Epithelial cell of prostate (primary cell): ENCODE results near the gene SYT2.
"Not testable (repeated sequence)": the region's sequence is repeated elsewhere in the genome, so short reads cannot be mapped to it uniquely, and the experiment has no call there.

ENCODE experiments used
- DNase-seq: peaks from one replicate; pipeline ENCODE4 v3.0.0-alpha.2; 2011; ENCODE audit warnings: low read depth, low spot score
- H3K27ac ChIP-seq: fragments of 450-650 bp; 2 replicates; pipeline ENCODE4 v1.5.1; 2017; ENCODE audit warnings: mild to moderate bottlenecking

Gene SYT2

DNA sequence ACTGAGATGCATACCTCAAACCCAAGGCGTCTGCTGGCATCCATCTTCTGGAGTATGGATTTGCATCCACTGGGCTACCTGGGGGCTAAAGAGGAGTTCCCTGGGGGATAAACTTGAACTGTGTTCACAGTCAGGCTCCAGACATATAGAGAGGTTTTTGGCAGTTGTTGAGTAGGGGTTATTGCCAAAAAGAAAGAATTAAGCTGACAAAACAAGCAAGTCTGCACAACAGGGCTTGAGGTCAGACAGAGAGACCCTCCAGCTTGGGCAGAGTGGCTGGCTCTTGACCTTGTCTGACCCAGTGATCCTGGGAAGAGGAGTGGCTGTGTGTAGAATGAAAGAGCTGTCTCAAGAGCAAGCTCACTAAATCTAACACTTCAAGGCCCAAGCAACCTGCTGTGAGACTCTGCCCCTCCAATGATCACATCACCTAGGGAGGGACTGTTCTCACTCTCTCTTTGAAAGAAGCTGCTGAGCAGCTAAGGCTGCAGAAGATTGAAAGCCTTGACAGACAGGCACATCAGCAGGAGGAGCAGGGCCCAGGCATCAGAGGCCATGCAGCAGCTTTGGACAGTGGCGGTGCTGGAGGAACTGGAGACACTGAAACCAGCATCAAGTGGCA, 61.5 kb downstream of the SYT2 start:
- H3K27ac ChIP-seq: no peak overlapping the region
- DNase-seq: no peak

GRCh38 chr1:202645097-202645476, 65.2 kb downstream of the SYT2 start:
- DNase-seq: no peak

GRCh38 chr1:202644219-202645096, 65.8 kb downstream of the SYT2 start:
- DNase-seq: no peak
- no peak overlapping the region for H3K27ac ChIP-seq

More at GRCh38 chr1:202645097-202645476, 65.2 kb downstream of the SYT2 start:
- H3K27ac ChIP-seq: no peak overlapping the region

- H3K27ac ChIP-seq: no peak overlapping the region
- DNase-seq: no peak
Observed at GRCh38 chr1:202643397-202644218, 66.6 kb downstream of the SYT2 start.

GRCh38 chr1:202642619-202643291, 67.5 kb downstream of the SYT2 start:
- no peak overlapping the region for H3K27ac ChIP-seq
- no peak for DNase-seq

DNA sequence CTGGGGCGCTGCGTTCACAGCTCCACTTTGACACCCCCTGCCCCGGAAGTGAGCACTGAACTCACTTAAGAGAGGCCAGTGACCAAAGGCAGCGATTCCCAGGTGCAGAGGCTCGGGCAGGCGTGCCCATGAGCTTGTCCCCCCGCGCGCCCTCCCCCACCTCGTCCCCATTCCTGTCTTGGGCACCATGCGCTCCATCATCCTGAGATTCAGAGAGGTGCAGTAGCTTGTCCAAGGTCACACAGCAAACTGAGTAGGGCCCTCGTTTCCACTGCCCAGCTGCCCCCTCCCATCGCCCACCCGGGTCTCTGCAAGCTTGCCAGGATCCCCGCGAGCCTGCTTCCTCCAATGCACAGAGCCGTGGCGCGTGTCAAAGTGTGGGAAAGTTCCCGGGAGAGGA, 68.0 kb downstream of the SYT2 start:
- no peak for DNase-seq
- no peak overlapping the region for H3K27ac ChIP-seq

DNA sequence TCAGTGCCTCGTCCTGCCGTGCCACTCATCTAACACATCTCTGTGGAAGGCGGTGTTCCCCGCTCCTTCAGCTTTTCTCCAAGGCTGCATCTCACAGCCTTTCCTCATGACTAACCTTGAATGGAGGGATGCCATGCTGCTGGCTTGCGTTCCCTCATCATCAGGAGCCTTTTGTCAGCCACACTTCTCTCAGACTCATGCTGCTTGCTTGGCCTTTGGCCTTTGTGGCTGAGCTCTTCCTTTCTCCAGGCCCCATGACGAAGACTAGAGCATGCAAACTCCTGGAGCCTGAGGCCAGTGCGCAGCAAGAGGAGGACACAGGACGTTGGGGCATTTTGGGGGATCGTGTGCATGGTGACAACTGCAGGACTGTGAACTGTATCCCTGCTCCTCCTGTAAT, 70.8 kb downstream of the SYT2 start:
- DNase-seq: no peak
- H3K27ac ChIP-seq: no peak overlapping the region

DNA sequence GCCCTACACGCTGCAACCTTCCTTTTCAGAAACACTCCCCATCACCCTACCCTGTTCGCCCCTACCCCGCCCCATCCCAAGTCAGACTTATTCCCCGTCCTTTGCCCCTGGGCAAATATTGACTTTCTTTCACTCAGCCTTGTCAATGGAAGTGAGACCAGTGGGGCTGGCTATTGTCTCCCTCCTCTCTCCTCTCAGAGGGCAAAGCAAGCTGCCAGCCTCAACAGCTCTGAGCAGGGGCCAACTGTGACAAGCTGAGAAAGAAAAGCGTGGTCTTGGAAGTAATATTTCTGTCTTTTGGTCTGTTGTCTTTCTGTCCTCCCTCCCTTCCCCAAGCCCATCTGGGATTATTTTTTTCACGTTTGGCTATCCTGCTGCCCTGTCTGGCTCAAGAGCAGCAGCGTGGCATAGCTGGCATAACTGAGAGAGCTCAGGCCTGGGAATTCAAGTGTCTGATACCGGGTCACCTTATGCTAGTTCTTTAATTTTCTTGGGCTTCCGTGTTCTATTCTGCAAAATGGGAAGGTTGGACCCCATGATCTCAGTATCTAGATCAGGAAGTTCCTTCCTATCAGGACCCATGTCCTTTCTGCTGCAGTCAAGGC, 71.5 kb downstream of the SYT2 start:
- DNase-seq: not testable (repeated sequence)

GRCh38 chr1:202638019-202638700, 72.1 kb downstream of the SYT2 start:
- no peak for DNase-seq
- H3K27ac ChIP-seq: no peak overlapping the region

More for the DNA sequence above, 71.5 kb downstream of the SYT2 start:
- H3K27ac ChIP-seq: not testable (repeated sequence)

DNA sequence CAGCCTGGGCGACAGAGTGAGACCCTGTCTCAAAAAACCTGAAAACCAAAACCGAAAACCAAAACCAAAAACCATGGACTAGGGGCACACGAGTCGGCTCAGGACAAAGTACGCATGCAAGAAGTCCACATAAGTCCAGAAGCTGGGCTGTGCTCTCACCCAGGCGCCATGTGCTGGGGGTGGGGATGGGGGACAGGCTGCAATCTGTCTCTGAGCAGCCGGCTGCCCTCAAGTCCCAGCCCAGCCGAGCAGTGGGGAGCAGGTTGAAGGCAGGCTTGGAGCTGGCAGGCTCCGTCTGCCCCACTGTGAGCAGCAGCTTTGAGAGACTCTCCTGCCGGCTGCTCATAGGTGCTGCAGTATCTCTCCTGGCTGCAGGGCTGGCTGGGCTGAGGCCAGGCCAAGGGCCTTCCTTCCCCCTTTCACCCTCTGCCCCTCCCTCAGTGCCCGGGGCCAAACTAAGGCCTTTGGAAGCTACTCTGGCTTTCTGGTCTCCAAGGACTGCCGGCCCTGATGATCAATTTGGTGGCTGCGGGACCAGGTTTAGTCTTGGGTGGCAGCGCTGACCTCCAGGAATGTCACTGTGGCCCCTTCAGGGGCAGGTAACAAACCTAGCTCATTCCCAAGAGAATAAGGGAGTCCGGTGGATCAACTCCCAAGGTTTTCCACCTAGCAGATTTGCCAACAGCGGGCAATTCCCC, 72.8 kb downstream of the SYT2 start:
- not testable (repeated sequence) for H3K27ac ChIP-seq, DNase-seq

DNA sequence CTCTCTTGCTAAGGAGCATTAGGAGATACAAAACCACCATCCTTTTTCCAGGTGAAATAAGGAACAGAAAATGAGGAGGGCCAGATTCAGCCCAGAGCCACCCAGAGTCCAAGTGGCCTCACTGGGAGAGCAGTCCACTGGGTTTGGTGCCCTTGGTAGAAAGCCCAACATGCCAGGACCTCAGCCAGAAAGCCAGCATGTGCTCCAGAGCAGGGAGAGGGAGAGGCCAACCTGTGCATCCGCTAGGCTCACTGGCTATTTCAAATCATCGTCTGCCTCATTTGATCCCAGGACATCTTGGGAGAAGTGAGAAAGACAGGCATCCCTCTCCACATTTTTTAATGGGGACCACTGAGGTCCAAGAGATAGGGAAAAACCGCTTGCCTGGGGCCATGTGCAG, 74.1 kb downstream of the SYT2 start:
- not testable (repeated sequence) for DNase-seq, H3K27ac ChIP-seq

DNA sequence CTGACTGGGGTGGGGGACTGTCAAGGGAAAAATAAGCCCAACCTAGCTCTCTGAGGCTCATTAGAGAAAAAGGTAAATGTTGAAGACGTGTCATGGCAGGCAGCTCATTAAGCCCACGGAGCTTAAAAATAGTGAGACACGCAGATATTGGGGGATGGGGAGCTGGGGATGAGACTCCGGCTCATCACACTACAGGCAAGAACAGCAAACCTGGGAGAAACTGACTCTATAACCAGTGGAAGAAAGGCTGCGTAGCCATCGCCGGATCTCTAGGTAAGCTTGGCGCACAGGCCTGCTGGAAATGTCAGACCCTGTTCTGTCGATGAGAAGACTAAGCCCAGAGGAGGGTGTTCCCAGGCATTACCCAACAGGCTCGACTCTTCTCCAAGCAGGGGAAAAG, 78.0 kb downstream of the SYT2 start:
- no peak for DNase-seq
- H3K27ac ChIP-seq: no peak overlapping the region

DNA sequence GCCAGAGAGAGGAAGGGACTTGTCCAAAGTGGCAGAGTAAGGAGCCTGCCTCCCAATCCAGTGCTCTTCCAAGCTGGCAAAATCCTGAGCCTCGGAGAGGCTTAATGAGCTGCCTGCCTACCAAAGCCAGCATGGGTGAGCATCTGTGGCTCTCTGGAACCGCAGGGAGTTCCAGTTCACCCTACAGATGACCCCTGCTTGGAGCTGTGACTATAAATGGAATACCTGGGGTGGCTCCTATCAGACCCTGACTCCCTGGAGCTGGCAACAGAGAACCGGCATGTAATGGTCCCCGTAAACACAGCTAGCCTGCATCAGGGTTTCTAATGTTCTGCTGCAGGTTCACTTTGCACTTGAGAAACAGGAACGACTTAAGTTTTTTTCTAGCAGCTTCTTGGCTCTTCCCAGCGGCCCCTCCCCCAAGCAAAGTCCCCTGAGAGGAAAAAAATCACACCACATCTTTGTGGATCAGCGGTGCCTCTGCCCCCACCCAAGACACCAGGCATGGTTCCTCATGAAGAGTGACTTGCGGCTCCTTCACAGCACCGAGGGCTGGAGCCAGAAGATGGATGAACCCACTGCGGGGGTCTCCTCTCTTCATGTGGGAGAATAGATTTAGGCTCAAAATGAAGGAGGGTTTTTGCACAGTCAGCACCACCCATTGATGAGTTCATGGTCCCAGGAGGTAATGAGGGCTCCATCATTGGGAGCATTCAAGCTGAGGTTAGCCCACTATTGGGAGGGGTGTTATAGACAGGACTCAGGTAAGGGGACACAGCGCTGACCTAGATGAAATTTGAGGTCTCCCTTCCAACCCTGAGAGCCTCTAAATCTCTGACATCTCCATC, 79.0 kb downstream of the SYT2 start:
- H3K27ac ChIP-seq: no peak overlapping the region
- no peak for DNase-seq

GRCh38 chr1:202630541-202630940, 79.7 kb downstream of the SYT2 start:
- no peak overlapping the region for H3K27ac ChIP-seq
- no peak for DNase-seq

GRCh38 chr1:202630096-202630495, 80.2 kb downstream of the SYT2 start:
- DNase-seq, H3K27ac ChIP-seq: not testable (repeated sequence)

GRCh38 chr1:202629257-202629811, 80.9 kb downstream of the SYT2 start:
- not testable (repeated sequence) for H3K27ac ChIP-seq, DNase-seq

GRCh38 chr1:202628646-202629215, 81.5 kb downstream of the SYT2 start:
- no peak overlapping the region for H3K27ac ChIP-seq
- DNase-seq: no peak
